HEK293 (cell line): ENCODE results near the gene IL13.

Experiments
- CTCF ChIA-PET: fragments of 350-600 bp; formaldehyde crosslinking; extraction: SDS; loops from one replicate; lab custom pipeline; 2021; ENCODE audit warnings: antibody characterized with exemption; lab: Yijun Ruan, JAX
- POLR2A ChIA-PET: fragments of 300-600 bp; formaldehyde crosslinking; extraction: SDS; loops from one replicate; lab custom pipeline; 2020; ENCODE audit warnings: antibody characterized with exemption, inconsistent platforms; lab: Yijun Ruan, JAX
- H3K27ac ChIP-seq: fragments of 200-500 bp; sonication (Bioruptor generic); 2 replicates; pipeline ENCODE4 v1.5.1; 2014; ENCODE audit warnings: low read depth, low read length, control low read depth, inconsistent platforms; ENCODE audit errors: extremely low read depth
- H3K36me3 ChIP-seq, 2 experiments: fragments of 200-500 bp in 1 of 2; sonication (Bioruptor generic) in 1 of 2; 1 replicate in 1 of 2; 2 replicates in 1 of 2; pipeline ENCODE4 v1.5.1; 2014 to 2017; ENCODE audit warnings: inconsistent platforms in 2 of 2, low read length in 2 of 2; ENCODE audit not compliant: control insufficient read depth in 2 of 2, insufficient read depth in 1 of 2
- H3K4me1 ChIP-seq: fragments of 200-500 bp; sonication (Bioruptor generic); 2 replicates; pipeline ENCODE4 v1.5.1; 2014; ENCODE audit warnings: mild to moderate bottlenecking, low read length, inconsistent platforms; ENCODE audit not compliant: control insufficient read depth, insufficient read depth
- H3K4me3 ChIP-seq: 2 replicates; pipeline ENCODE4 v1.5.1; 2011; ENCODE audit warnings: low read depth, mild to moderate bottlenecking, control low read depth, low read length, moderate library complexity
- H3K9me3 ChIP-seq: fragments of 200-500 bp; sonication (Bioruptor generic); 2 replicates; pipeline ENCODE4 v1.5.1; 2014; ENCODE audit warnings: low read depth, low read length, inconsistent platforms; ENCODE audit not compliant: control insufficient read depth, insufficient read depth
- GLI4 ChIP-seq: fragments of 450-650 bp; formaldehyde crosslinking; IDR thresholded peaks from 2 replicates; pipeline ENCODE4 v1.5.1; 2016; ENCODE audit warnings: missing biosample characterization, missing genetic modification characterization
- KLF9 ChIP-seq: fragments of 450-650 bp; formaldehyde crosslinking; IDR thresholded peaks from 2 replicates; pipeline ENCODE4 v1.5.1; 2016; ENCODE audit warnings: missing biosample characterization, missing genetic modification characterization, low read depth
- MYNN ChIP-seq: fragments of 450-650 bp; formaldehyde crosslinking; IDR thresholded peaks from 2 replicates; pipeline ENCODE4 v1.5.1; 2016; ENCODE audit warnings: missing biosample characterization, missing genetic modification characterization, borderline replicate concordance
- SCRT2 ChIP-seq: fragments of 450-650 bp; formaldehyde crosslinking; IDR thresholded peaks from 2 replicates; pipeline ENCODE4 v1.5.1; 2016; ENCODE audit warnings: missing biosample characterization, missing genetic modification characterization
- TSHZ1 ChIP-seq: fragments of 450-650 bp; formaldehyde crosslinking; IDR thresholded peaks from 2 replicates; pipeline ENCODE4 v1.5.1; 2016; ENCODE audit warnings: missing biosample characterization, missing genetic modification characterization, borderline replicate concordance
- ZBTB20 ChIP-seq: fragments of 450-650 bp; formaldehyde crosslinking; IDR thresholded peaks from 2 replicates; pipeline ENCODE4 v1.5.1; 2016; ENCODE audit warnings: missing biosample characterization, missing genetic modification characterization
- ZBTB8A ChIP-seq: fragments of 450-650 bp; formaldehyde crosslinking; IDR thresholded peaks from 2 replicates; pipeline ENCODE4 v1.5.1; 2016; ENCODE audit warnings: missing biosample characterization, missing genetic modification characterization
- ZFP3 ChIP-seq: fragments of 450-650 bp; formaldehyde crosslinking; IDR thresholded peaks from 2 replicates; pipeline ENCODE4 v1.5.1; 2016; ENCODE audit warnings: low read depth, missing biosample characterization, missing genetic modification characterization
- ZIC2 ChIP-seq: fragments of 450-650 bp; formaldehyde crosslinking; IDR thresholded peaks from 2 replicates; pipeline ENCODE4 v1.5.1; 2016; ENCODE audit warnings: missing biosample characterization, missing genetic modification characterization
- ZNF175 ChIP-seq: fragments of 450-650 bp; formaldehyde crosslinking; IDR thresholded peaks from 2 replicates; pipeline ENCODE4 v1.5.1; 2016; ENCODE audit warnings: missing biosample characterization, missing genetic modification characterization
- ZNF223 ChIP-seq: fragments of 450-650 bp; formaldehyde crosslinking; IDR thresholded peaks from 2 replicates; pipeline ENCODE4 v1.5.1; 2016; ENCODE audit warnings: missing biosample characterization, missing genetic modification characterization
- ZNF23 ChIP-seq: fragments of 450-650 bp; formaldehyde crosslinking; IDR thresholded peaks from 2 replicates; pipeline ENCODE4 v1.5.1; 2016; ENCODE audit warnings: missing biosample characterization, missing genetic modification characterization, borderline replicate concordance
- ZNF423 ChIP-seq: fragments of 450-650 bp; formaldehyde crosslinking; IDR thresholded peaks from 2 replicates; pipeline ENCODE4 v1.5.1; 2016; ENCODE audit warnings: missing biosample characterization, missing genetic modification characterization
- ZNF449 ChIP-seq: fragments of 450-650 bp; formaldehyde crosslinking; IDR thresholded peaks from 2 replicates; pipeline ENCODE4 v1.5.1; 2017; ENCODE audit warnings: missing biosample characterization, mild to moderate bottlenecking, missing genetic modification characterization, moderate library complexity
- ZNF510 ChIP-seq: fragments of 450-650 bp; formaldehyde crosslinking; IDR thresholded peaks from 2 replicates; pipeline ENCODE4 v1.5.1; 2018; ENCODE audit warnings: mild to moderate bottlenecking, missing genetic modification characterization, missing biosample characterization; ENCODE audit not compliant: insufficient replicate concordance
- ZNF514 ChIP-seq: fragments of 450-650 bp; formaldehyde crosslinking; IDR thresholded peaks from 2 replicates; pipeline ENCODE4 v1.5.1; 2016; ENCODE audit warnings: missing biosample characterization, missing genetic modification characterization
- ZNF596 ChIP-seq: fragments of 450-650 bp; IDR thresholded peaks from 2 replicates; pipeline ENCODE4 v1.5.0; 2018; ENCODE audit warnings: missing biosample characterization, mild to moderate bottlenecking, missing genetic modification characterization, moderate library complexity
- ZNF600 ChIP-seq: fragments of 450-650 bp; formaldehyde crosslinking; IDR thresholded peaks from 2 replicates; pipeline ENCODE4 v1.5.1; 2016; ENCODE audit warnings: missing biosample characterization, missing genetic modification characterization
- ZNF623 ChIP-seq: fragments of 450-650 bp; formaldehyde crosslinking; IDR thresholded peaks from 2 replicates; pipeline ENCODE4 v1.5.1; 2016; ENCODE audit warnings: missing biosample characterization, missing genetic modification characterization
- ZNF837 ChIP-seq: fragments of 450-650 bp; formaldehyde crosslinking; IDR thresholded peaks from 2 replicates; pipeline ENCODE4 v1.5.1; 2016; ENCODE audit warnings: missing biosample characterization, missing genetic modification characterization
- ZSCAN16 ChIP-seq: fragments of 450-650 bp; formaldehyde crosslinking; IDR thresholded peaks from 2 replicates; pipeline ENCODE4 v1.5.1; 2016; ENCODE audit warnings: missing biosample characterization, missing genetic modification characterization
- ZXDB ChIP-seq: fragments of 450-650 bp; formaldehyde crosslinking; IDR thresholded peaks from 2 replicates; pipeline ENCODE4 v1.5.1; 2016; ENCODE audit warnings: missing biosample characterization, missing genetic modification characterization
- TF ChIP-seq, protein P1 (sequence below): fragments of 450-650 bp; IDR thresholded peaks from 2 replicates; pipeline ENCODE4 v1.5.1; 2018; ENCODE audit warnings: missing biosample characterization, mild to moderate bottlenecking, missing genetic modification characterization
- TF ChIP-seq, protein P2 (sequence below): fragments of 450-650 bp; formaldehyde crosslinking; optimal IDR thresholded peaks from 2 replicates; pipeline ENCODE3; 2016; ENCODE audit warnings: missing biosample characterization, mild to moderate bottlenecking, missing genetic modification characterization
- TF ChIP-seq, protein P3 (sequence below): fragments of 450-650 bp; formaldehyde crosslinking; IDR thresholded peaks from 2 replicates; pipeline ENCODE4 v1.5.1; 2016; ENCODE audit warnings: missing biosample characterization, missing genetic modification characterization
- TF ChIP-seq, protein P4 (sequence below): fragments of 450-650 bp; formaldehyde crosslinking; IDR thresholded peaks from 2 replicates; pipeline ENCODE4 v1.5.1; 2016; ENCODE audit warnings: missing biosample characterization, missing genetic modification characterization

IL13 gene

GRCh38 chr5:132662925-132663770 lies 5.2 kb downstream of the IL13 start:
- H3K4me1 ChIP-seq, result no peaks in the 10 kb centered on the region
- H3K9me3 ChIP-seq, result no peaks in the 10 kb centered on the region
- CTCF ChIA-PET, result interaction anchor here (0.6 kb wide), 1 partner anchor 267 kb away, joined by 4 read pairs; no protein-coding TSS in a partner anchor
- POLR2A ChIA-PET, result no interaction called here
- no peaks in the 10 kb centered on the region for H3K36me3 ChIP-seq
- no peak overlapping the region for H3K27ac ChIP-seq
- no peak overlapping the region for H3K4me3 ChIP-seq
- TF ChIP-seq GLI4 (tag by site-specific recombination), result no peak
- TF ChIP-seq ZNF423 (tag by site-specific recombination), result 0 out of 2 replicates have a peak, but pooled peaks have one; percentile 9
- no peak for TF ChIP-seq ZNF175 (tag by site-specific recombination)
- TF ChIP-seq SCRT2 (tag by site-specific recombination), result no peak
- TF ChIP-seq KLF9 (tag by site-specific recombination), result no peak
- TF ChIP-seq, protein P1, sequence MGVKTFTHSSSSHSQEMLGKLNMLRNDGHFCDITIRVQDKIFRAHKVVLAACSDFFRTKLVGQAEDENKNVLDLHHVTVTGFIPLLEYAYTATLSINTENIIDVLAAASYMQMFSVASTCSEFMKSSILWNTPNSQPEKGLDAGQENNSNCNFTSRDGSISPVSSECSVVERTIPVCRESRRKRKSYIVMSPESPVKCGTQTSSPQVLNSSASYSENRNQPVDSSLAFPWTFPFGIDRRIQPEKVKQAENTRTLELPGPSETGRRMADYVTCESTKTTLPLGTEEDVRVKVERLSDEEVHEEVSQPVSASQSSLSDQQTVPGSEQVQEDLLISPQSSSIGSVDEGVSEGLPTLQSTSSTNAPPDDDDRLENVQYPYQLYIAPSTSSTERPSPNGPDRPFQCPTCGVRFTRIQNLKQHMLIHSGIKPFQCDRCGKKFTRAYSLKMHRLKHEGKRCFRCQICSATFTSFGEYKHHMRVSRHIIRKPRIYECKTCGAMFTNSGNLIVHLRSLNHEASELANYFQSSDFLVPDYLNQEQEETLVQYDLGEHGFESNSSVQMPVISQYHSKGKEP (tag by site-specific recombination), result no peak
- TF ChIP-seq ZNF623 (tag by site-specific recombination), result no peak
- no peak for TF ChIP-seq ZNF23 (tag by site-specific recombination)
- TF ChIP-seq ZNF600 (tag by site-specific recombination), result 0 out of 2 replicates have a peak, but pooled peaks have one; percentile 29
- no peak for TF ChIP-seq MYNN (tag by site-specific recombination)
- no peak for TF ChIP-seq ZSCAN16 (tag by site-specific recombination)
- peak; percentile 20; the same call in 1 of the 2 replicates for TF ChIP-seq ZBTB20 (tag by site-specific recombination)
- TF ChIP-seq TSHZ1 (tag by site-specific recombination), result no peak
- no peak for TF ChIP-seq ZNF596 (tag by site-specific recombination)
- TF ChIP-seq ZXDB, result no peak
- no peak for TF ChIP-seq ZNF514
- TF ChIP-seq ZNF837 (tag by site-specific recombination), result no peak
- TF ChIP-seq ZFP3 (tag by site-specific recombination), result no peak
- TF ChIP-seq, protein P2, sequence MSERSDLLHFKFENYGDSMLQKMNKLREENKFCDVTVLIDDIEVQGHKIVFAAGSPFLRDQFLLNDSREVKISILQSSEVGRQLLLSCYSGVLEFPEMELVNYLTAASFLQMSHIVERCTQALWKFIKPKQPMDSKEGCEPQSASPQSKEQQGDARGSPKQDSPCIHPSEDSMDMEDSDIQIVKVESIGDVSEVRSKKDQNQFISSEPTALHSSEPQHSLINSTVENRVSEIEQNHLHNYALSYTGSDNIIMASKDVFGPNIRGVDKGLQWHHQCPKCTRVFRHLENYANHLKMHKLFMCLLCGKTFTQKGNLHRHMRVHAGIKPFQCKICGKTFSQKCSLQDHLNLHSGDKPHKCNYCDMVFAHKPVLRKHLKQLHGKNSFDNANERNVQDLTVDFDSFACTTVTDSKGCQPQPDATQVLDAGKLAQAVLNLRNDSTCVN (tag by site-specific recombination), result no peak
- no peak for TF ChIP-seq ZBTB8A (tag by site-specific recombination)
- TF ChIP-seq, protein P3, sequence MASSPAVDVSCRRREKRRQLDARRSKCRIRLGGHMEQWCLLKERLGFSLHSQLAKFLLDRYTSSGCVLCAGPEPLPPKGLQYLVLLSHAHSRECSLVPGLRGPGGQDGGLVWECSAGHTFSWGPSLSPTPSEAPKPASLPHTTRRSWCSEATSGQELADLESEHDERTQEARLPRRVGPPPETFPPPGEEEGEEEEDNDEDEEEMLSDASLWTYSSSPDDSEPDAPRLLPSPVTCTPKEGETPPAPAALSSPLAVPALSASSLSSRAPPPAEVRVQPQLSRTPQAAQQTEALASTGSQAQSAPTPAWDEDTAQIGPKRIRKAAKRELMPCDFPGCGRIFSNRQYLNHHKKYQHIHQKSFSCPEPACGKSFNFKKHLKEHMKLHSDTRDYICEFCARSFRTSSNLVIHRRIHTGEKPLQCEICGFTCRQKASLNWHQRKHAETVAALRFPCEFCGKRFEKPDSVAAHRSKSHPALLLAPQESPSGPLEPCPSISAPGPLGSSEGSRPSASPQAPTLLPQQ (tag by site-specific recombination), result no peak
- TF ChIP-seq, protein P4, sequence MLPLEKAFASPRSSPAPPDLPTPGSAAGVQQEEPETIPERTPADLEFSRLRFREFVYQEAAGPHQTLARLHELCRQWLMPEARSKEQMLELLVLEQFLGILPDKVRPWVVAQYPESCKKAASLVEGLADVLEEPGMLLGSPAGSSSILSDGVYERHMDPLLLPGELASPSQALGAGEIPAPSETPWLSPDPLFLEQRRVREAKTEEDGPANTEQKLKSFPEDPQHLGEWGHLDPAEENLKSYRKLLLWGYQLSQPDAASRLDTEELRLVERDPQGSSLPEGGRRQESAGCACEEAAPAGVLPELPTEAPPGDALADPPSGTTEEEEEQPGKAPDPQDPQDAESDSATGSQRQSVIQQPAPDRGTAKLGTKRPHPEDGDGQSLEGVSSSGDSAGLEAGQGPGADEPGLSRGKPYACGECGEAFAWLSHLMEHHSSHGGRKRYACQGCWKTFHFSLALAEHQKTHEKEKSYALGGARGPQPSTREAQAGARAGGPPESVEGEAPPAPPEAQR (tag by site-specific recombination), result no peak
- TF ChIP-seq ZNF510 (tag by site-specific recombination), result no peak
- no peak for TF ChIP-seq ZNF223
- peak; percentile 15; the same call in 1 of the 2 replicates for TF ChIP-seq ZIC2 (tag by site-specific recombination)
- TF ChIP-seq ZNF449 (tag by site-specific recombination), result no peak
